Ureter (tissue), 1 donor: ENCODE measurements around the gene TBCCD1. TPM values are rescaled to one million over a fixed set of nuclear protein-coding genes. Genes with fewer than 3 reads are reported as not detected.

Source experiments
- DNase-seq: peaks from one replicate; pipeline ENCODE4 v3.0.0-alpha.2; 2020; ENCODE audit warnings: low spot score
- total RNA-seq: library from RNA; stranded (reverse); gene quantifications from one replicate; pipeline ENCODE4 v1.2.4, GENCODE V29; 2023
- donor health status: DM: yes; HTN: yes; CAD: no.

The TBCCD1 gene, protein sequence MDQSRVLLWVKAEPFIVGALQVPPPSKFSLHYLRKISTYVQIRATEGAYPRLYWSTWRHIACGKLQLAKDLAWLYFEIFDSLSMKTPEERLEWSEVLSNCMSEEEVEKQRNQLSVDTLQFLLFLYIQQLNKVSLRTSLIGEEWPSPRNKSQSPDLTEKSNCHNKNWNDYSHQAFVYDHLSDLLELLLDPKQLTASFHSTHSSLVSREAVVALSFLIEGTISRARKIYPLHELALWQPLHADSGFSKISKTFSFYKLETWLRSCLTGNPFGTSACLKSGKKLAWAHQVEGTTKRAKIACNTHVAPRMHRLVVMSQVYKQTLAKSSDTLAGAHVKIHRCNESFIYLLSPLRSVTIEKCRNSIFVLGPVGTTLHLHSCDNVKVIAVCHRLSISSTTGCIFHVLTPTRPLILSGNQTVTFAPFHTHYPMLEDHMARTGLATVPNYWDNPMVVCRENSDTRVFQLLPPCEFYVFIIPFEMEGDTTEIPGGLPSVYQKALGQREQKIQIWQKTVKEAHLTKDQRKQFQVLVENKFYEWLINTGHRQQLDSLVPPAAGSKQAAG
- 12.0 TPM for total RNA-seq

DNA sequence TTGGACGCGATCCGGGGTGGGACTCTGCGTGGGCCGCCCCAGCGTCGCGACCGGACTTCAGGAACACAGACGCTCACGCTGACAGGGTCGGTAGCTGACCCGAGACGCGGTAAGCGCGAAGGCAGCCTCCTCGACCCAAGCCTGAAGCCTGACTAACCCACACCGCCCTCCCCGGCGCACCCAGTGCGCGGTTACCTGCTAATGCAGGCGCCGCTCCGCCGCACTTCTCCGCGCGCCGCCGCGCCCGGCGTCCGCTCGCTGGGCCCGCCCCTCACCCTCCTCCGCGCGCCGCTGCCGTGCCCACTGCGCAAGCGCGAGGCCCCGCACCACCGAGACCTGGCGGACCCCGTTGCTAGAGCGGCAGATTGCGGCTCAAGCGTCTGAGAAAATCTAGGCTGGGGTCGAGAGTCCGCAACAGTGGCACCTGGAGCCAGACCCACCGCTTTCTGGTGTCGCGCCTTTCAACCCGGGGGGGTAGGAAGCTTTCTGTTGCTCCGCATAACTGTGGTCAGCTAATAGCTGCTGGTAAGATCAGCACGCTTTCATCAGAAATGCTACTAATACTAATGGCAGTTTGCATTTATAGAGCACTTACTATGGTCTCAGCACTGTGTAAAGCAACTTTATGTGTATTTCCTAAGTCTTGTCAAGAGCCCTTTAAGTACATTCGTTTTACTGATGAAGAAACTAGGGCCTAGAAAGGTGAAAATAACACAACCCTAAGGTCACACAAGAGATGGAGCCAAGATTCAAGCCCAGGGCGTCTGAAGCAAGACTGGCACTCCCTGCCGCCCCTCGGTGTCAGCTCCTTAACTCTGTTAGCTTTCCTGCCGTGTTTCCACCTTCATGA lies at the start of gene TBCCD1:
Gene TBCCD1 (minus strand): TSS at position 268 of the 850 bp plus-strand sequence. CDS start 3,010 bp downstream, outside the sequence.
- peak; percentile 92 for DNase-seq

DNA sequence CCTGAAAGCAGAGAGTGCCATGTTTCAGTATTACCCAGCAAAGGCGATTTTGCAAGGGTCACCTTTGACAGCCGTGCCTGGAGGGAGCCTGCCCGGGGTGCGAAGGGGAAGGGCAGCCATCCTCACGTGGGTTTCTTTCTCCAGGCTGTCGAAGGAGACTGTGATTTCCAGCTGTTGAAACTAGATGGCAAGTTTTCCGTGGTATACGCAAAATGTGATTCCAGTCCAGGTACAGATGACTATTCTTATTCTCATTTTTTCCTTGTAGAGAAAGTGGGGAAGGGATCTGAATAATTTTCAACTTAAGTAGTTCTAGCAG lies 49.1 kb upstream of the TBCCD1 start:
- DNase-seq, result no peak

GRCh38 chr3:186614597-186615483 lies 47.7 kb upstream of the TBCCD1 start:
- DNase-seq, result peak; percentile 84

DNA sequence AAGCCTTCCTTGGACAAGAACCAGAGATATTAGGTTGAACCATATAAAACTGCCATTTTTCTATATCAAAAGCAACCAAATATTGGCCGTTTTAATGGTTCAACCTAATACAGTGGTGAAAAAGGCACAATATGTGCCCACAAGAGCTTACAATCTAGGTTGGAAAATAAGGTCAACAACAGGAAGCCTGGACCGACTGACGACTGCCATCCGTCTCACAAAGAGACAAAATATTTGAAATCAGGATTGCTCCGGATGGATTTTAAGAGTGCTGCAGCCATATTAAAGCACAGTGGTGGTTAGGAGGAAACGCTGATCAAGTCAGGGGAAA lies 47.1 kb upstream of the TBCCD1 start:
- no peak for DNase-seq

GRCh38 chr3:186613637-186614265 lies 46.6 kb upstream of the TBCCD1 start:
- DNase-seq, result no peak

GRCh38 chr3:186612721-186613636 lies 45.8 kb upstream of the TBCCD1 start, which contains the start of gene AHSG:
TSS of gene AHSG (plus strand) at chr3:186613060. CDS start at chr3:186613142, 82 bp downstream.
- DNase-seq, result no peak

GRCh38 chr3:186612065-186612464 lies 44.9 kb upstream of the TBCCD1 start:
- DNase-seq, result no peak

- DNase-seq, result no peak
These were observed 42.2 kb upstream of the TBCCD1 start for GRCh38 chr3:186609247-186609868.

- no peak for DNase-seq
These were observed 41.6 kb upstream of the TBCCD1 start for GRCh38 chr3:186608624-186609215.

- DNase-seq, result no peak
These were observed 38.7 kb upstream of the TBCCD1 start for GRCh38 chr3:186605561-186606545.

GRCh38 chr3:186605078-186605477 lies 37.9 kb upstream of the TBCCD1 start:
- no peak for DNase-seq

- DNase-seq, result no peak
These were observed 36.0 kb upstream of the TBCCD1 start for GRCh38 chr3:186603159-186603558.

DNA sequence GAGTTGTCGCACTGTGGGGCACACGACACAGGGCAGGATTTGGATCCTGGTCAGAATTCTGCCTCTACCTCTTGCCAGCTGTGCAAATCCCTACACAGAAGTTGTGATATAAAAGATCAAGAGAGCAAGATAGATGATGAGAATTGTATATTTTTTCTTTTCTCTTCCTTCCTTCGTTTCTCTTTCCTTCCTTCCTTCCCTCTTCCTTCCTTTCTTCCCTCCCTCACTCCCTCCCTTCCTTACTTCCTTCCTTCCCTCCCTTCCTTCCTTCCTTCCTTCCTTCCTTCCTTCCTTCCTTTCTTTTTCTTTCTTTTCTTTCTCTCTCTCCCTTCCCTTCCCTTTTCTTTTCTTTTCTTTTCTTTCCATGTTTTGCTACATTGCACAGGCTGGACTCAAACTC lies 33.8 kb upstream of the TBCCD1 start:
- DNase-seq, result no peak

- no peak for DNase-seq
These were observed 32.6 kb upstream of the TBCCD1 start for GRCh38 chr3:186599785-186600166.

GRCh38 chr3:186599142-186599784 lies 32.1 kb upstream of the TBCCD1 start:
- DNase-seq, result no peak

DNA sequence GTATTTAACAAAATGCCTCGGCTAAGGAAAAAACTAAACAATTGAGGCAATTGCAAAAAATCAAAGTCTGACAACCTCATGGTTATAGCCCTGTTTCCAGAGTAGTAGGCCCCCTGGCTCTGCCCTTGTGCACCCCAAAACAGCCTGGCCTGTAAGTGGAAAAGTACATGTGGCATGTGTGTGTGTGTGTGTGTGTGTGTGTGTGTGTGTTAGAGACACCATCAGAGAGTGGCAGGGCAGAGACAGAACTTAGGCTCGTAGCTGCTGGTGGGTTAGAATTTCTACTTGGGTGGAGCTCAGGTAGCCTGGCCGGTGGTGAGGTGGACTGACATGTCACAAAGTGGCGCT lies 31.6 kb upstream of the TBCCD1 start:
- DNase-seq, result no peak

GRCh38 chr3:186598108-186598784 lies 31.1 kb upstream of the TBCCD1 start:
- no peak for DNase-seq
